ENCODE data around the gene MICAL3.

Gene MICAL3

DNA sequence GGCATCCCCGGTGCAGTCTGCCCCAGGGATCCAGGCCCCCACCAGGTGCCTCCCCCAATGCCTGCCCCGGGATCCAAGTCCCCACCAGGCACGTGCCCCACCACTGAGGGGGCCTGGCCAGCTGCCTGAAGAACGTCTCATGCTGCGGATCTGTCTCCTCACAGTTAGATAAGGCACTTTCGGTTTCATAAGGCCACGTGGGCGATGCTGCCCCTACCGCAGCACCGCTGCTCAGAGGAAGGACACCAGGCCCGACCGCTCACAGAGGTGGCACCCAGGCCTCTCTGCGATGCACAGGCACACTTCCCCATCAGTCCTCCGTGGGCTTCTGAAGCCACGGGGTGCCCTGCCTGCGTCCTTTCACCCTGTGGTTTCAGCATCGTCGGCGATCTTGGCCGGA lies 182.0 kb downstream of the MICAL3 start:
- DNase-seq (ENCODE audit: low spot score), result no peak

DNA sequence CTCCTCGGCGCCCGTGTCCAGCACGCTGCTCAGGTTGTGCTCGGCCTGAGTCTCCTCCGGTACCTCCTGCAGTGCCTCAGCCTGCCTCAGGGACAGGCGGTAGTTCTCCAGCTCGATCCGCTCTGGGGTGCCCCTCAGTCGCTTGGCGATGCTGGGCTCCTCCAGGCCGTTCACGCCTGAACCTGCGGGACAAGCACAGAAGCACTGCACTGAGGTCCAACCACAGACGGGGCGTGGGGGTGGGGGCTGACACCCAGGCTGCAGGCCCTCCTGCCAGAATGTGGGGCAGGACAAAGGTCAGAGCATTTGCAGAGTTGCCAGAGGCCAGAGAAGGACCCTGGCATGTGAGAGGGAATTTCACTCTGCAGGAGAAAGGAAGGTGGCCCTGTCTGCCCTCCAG lies 182.5 kb downstream of the MICAL3 start:
- no peak for DNase-seq (ENCODE audit: low spot score)

DNA sequence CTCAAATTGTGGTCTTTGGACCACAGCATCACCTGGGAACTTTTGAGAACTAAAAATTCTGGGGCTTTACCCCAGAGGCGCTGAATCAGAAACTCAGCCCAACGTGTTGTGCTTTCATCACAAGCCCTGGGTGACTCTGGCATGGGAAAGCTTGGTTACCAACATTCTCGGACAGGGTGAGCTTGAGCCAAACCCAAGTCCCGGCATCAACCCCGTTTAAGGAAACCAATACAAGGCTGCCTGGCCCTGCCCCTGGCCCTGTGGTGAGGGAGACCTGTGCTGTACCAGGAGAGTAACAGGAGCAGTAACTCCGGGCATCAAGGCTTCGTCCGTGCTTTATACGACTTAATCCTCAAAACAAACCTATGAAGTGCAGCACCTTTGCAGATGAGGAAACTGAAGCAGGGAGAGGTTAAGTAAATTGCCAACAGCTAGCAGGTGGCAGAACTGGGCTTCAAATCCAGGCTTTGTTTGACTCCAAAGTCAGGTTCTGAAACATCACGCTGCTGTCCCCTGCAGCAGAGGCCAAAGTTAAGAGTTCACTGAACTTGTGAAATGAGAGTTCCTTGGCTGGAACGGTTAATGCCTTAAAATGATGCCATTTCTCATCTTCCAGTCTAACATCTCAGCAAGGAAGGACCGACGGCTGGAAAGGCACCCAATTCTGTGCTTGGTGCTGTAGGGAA lies 186.0 kb downstream of the MICAL3 start:
- no peak for DNase-seq (ENCODE audit: low spot score)

DNA sequence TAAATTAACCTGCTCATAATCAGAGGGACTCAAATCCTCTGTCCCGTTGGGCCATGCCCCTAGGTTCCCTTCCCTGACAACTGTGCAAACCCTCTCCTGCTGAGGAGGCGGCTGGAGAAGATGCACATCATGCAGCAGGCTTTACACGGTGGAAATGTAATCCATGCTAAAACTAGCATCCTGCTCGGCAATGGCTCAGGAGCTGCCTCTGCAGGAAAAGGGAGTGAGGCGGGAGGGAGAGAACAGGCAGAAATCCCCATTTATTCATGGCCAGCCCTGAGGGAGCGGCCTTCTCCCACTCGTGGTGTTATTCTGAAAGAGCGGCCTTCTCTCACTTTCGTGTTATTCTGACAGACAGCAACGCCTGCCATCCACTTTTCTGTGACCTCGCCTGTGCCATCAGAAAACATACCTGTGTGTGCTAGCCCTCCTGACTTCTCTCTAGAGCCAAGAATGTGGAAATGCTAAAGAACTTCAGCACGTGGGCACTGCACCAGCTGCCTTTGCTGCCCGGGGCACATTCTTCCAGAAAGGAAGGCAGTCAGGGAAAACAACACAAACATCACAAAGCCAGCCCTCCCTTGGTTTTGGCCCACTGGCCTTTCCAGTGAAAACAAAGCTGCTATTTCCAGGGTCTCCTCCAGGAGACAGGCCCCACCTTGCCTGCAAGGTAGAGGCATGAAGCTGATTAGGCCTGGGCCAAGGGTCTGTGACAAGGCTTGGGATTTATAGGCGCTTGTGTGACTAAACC lies 187.2 kb downstream of the MICAL3 start:
- peak; percentile 47 for DNase-seq (ENCODE audit: low spot score)

DNA sequence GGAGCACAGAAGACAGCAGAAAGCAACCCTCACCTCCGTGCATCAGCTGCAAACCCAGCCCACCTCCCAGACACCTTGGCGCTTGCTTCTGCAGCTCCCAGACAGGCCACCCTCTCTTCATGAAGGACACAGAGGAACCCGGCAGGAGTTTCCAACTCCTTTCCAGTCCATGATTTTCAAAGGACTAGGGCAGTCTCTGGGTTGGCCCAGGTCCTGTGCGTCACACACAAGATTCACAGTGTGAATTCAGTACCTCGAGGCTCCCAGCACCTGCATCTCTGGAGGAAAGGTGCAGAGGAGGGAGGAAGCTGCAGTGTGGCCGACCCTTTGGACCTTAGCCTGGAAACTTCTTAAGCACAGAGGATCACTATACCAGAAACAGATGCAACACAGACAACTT lies 189.1 kb downstream of the MICAL3 start:
- no peak for DNase-seq (ENCODE audit: low spot score)

DNA sequence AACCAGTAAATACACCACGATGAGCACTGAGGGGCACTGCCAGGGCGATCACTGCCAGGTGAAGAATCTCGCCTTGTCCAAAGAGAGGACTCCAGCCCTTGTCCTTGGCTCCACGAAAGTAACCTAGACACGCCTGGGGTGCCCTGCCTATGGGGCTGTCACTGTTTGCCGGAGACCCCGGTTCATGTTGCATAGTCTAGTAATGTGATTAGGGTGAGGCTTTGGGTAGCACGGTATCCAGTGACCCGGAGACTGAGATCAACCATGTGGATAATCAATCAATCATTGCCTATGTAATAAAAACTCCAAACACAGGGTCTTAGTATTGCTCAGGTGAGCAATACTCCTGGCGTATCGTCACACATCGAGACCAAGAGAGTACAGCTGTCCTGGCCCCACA lies 190.9 kb downstream of the MICAL3 start:
- DNase-seq (ENCODE audit: low spot score), result no peak

DNA sequence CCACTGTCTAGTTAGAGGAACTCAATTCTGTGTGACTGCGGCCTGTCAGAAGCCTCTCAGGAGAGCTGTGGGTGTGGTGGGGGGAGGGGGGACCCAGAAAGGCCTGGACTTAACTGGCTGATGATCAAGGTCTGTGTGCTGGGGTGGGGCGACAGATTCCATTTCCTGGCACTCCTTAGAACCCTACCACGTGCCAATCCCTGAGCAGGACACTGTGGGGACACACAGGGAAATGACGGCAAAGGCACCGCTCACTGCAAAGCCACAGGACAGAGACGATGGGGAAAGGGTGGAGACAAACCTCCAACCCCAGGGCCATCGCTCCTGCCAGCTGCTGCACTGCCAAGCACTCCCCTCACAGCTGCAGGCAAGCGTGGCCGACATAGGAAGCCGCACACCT lies 191.7 kb downstream of the MICAL3 start:
- no peak for DNase-seq (ENCODE audit: low spot score)

DNA sequence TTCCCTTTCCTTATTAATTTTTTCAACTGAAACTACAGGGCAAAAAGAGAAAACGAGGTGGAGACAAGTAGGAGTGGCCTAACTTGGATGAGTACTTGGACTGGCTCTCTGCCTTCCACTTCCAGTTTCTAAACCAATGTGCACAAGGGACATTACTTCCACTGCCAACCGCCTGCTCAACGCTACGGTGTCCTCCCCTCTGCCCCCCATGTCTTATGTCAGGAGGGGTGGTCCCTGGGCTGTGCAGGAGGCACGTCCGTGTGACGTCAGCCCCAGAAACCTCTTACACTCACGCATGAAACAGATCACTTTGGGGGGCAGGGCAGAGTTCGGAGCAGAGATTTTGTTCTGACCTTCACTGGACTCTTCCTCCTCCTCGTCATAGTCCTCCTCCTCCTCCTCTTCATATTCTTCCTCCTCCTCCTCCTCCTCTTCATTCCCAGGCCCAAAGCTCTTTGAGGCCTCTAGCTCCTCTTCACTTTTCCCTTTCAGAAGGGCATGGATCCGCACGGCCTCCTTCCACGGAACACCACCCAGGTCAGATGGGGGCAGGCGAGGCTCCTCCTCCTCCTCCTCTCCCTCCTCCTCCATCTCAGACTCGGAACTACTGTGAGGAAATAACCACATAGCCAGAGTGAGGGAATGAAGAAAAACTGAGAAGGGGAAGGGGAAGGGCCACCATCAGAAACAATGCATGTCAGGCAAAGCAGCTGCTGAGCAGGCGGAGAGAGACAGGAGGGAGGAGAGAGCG lies 192.7 kb downstream of the MICAL3 start:
- no peak for DNase-seq (ENCODE audit: low spot score)

DNA sequence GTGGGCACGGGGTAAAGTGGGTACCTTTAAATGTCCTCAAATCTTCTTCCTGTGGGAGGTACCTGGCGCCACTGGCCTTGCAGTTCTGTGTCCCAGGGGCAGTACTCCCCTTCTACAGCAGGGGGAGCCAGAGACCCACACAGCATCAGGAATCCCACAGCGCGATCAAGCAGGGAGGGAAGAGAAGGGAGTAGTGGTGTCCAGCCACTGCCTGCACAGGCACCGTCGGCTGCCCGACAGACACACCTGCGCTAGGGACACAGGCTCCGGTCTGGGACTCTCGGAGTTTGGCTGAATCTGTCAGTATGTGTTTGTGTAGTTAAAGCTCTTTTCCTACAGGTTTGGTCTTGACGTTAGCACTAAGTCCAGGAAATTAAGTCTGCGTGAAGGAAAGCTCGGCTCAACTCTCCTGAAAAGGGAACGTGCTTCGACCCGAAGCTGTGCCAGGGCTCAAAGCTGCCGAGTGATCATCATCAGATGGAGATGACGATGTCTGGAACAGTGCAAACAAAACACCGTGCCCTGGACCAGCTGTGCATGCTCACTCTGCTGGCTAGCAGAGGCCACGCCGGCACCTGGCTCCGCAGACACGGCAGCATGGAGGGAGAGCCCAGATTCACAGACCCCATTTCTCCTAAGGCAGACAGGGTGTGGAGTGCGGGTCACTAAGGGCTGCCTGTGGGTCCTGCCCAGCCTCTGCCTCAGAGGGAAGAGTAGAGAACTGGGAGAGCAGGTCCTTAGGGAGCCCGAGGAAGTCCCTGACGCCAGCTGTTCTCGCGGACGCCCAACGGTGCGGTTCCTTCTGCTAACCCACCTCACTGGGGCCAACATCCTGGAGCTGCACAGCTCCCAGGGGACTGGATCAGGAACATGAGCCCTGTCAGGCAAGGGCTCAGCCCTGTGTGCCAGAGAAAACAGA lies 194.1 kb downstream of the MICAL3 start:
- DNase-seq (ENCODE audit: low spot score), result peak; percentile 92

DNA sequence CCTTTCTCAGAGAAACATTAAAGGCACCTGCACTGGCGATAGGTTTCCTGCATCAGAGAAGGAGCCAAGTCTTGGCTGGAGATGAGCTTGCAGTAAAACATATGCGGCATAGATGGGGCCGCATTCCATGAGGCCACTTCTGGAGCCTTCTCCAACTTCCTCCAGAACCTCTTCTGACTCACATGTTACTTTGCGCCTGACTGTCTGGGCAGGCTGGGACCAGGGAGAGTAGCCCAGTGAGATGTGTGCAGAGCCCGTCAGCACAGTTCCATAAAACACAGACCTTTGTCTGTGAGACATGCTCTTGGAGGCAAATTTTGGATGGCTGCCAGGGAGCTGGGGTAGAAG lies 194.7 kb downstream of the MICAL3 start:
- DNase-seq (ENCODE audit: low spot score), result no peak

DNA sequence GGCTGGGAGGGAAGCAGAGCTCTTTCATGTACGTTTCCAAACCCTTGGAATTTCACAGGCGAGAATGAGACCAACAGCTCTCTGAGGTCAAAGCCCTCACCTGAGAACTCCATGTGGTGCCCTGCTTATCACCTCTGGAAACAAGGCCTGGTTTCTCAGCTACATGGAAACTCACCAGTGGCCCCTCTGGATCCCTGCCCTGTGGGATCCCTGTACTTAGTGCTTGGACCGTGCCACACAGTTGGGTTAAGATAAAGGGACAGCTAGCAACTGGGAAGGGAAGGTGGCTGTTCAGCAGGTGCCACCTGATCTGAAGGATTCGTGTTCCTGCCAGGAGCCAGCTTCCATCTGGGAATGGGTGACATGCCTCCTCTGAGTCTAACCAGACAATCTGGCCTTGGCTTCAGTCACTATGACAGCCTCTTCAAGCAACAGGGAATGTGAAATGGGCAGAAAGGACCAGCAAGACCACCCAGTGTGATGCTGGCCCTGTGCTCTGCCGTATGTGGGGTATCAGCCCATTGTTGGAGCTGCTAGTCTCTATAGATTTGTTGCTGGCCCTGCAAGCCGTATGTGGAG lies 195.8 kb downstream of the MICAL3 start:
- DNase-seq (ENCODE audit: low spot score), result no peak

DNA sequence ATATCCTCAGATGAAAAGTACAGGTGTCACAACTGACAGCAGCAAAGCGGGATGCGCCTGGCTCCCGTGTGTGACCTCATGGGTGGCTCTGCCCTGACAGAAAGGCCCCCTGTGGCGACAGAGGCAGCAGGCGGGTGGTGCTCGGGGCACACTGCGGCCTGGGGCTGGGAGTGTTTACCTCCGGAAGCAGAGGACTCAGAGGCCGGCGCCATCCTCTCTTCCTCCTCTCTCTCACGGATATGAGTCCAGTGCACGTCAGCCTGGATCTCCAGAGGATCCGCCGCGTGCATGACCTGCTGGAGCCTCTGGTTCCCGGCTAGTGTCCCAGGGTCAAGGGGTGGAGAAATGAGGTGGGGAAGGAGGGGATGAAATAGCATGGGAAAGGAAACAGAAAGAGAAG lies 196.9 kb downstream of the MICAL3 start:
- no peak for DNase-seq (ENCODE audit: low spot score)

DNA sequence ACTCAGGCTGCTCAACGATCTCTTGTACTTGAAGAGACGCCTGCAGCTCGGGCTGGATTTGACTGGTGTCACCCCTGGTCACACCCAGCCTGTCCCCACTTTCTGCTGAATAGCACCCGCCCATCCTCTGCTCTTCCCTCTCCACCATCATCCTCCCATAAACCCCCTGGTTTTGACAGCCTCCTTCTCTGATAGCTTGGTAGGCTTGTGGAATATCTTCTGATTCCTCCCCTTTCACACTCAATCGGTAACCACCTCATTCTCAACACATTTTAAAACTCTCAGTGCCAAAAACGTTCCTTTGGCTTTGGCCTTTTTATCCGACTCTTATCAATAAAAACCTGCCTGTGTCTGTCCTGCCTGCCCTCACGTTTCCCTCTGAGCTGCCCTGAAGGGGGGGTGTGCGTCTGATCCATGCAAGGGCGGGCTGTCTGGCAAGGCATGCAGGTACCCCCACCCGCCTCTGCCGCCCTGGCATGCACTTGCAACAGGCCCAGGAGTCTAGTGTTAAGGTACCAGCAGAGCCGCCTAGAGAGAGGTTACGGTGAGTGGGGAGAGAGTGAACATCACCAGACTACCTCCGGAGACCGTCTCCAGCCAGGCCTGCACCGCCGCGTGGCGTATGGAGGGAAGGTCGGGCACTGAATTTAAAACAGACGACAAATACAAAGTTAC lies 198.3 kb downstream of the MICAL3 start:
- DNase-seq (ENCODE audit: low spot score), result no peak

DNA sequence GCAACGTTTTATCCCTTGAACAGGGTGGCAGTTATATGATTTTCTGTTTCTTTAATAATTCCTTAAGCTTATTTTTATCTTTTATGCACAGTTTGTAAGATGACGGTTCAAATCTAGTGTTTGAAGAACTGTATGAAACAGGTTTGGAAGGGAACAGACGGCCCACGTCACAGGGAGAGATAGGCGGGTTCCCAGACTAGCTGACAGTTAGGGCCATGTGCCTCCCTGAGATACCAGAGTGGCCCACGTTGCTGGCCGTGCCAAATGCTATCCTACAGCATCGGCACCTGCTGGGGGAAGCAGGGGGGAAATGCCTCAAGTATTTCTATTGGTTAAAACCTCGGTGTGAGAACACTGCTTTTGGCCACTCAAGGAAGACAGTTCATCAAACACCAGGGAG lies 199.9 kb downstream of the MICAL3 start:
- peak; percentile 54 for DNase-seq (ENCODE audit: low spot score)

DNA sequence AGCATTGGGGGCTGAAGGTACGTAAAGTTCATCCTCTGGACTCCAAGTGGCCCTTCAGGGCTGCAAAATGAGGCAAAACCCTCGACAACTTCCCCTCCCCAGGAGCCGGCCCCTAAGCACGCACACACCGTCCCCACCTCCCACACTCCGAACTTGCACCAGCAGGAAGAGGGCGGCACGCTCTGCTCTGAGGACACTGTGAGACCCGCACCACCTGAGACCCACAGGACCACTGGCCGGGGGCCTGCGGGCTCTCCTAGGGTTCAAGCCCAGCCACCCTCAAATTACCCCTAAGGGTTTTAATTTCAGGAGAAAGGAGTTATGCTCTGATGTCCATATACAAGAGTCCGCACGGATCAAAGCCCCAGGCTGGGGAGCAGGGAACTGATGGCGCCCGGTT lies 200.4 kb downstream of the MICAL3 start:
- no peak for DNase-seq (ENCODE audit: low spot score)

DNA sequence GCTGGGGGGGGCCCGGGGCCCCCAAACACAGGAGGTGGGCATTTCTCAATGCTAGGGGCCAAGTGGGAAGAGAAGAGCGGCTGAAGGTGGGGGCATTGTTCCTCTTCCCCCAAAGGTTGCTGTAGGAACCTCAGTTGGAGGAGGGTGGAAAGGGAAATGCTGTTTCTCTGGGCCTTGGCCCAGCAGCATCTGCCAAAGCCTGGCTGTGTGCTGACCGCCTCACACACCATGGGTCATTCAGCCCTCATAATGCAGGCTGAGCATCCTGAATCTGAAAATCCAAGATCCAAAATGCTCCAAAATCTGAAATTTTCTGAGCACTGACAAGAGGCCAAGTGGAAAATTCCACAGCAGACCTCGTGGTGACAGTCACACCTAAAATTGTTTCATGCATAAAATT lies 201.1 kb downstream of the MICAL3 start:
- DNase-seq (ENCODE audit: low spot score), result peak; percentile 47

DNA sequence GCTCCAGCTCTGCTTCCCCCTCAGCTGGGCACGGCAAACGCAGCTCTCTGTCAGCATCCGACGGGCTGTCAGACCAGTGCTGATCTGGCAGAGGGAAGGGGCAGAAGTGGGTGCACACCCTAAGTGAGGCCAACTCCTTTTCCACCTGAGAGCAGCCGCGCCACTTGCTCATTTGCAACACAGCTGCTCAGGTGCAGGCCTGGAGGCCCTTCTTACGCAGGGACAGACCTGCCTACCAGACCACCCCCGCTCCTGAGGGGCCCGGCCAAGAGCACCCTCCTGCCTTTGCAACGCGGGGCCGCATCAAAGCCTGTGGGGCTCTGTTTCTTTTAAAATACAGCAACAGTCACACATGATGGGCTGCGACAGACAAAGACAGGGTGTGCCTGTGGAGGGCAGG lies 202.3 kb downstream of the MICAL3 start:
- no peak for DNase-seq (ENCODE audit: low spot score)

DNA sequence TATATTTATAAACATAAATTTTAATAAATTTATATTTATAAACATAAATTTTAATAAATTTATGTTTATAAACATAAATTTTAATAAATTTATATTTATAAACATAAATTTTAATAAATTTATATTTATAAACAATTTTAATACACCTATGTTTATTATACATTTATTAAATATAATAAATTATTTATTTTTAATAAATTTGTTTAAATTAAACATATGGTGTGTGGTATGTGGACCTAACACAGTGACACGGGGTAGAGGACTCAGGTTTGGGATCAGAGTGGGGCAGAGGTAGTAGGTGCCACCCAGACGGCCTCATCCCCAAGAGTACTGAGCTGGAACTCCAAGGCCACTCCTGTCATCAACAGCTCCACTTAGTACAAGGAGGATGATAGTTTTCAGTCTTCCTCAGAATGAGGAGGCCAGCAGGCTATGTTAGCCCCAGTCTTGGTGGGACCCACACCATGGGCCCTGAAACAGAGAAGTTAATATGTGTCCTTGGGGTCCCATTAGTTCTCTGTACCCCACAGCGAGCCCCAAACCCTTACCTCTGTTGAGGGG lies 203.4 kb downstream of the MICAL3 start:
- no peak for DNase-seq (ENCODE audit: low spot score)

DNA sequence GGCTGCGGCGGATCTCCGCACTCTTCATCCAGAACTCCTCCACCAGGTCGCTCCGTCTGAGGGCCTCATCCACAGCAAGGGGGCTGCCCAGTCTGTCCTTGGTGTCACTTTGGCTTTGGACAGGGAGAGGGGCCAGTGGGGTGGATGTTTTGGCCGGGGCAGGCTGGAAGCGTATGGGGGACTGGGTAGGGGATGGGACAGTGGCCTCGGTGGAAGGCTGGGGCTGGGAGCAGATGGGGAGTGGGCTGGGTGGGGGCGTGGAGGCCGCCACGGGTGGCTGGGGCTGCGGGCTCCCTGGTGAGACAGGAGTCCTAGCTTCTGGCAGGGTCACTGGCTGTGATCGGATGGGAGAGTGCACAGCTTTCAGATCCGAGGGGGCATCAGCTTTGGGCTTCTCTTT lies 205.7 kb downstream of the MICAL3 start:
- no peak for DNase-seq (ENCODE audit: low spot score)

DNA sequence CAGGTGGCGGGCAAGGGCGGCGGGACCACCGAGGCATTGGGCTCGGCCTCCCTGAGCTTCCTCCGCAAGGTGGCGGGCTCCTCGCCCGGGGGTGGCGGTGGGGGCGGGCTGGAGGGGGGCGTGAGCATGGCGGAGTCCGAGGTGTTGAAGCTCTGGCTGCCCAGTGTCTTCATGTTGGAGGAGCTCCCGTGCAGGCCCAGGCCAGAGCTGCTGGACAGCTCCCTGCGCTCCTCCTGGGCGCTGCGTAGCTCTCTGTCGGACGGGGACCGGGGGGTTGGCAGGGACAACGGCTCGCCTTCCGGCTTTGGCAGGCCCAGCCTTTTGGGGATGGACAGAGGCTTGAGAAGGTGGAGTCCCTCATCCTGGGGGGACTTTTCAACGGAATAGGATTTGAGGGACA lies 206.2 kb downstream of the MICAL3 start:
- no peak for DNase-seq (ENCODE audit: low spot score)

DNA sequence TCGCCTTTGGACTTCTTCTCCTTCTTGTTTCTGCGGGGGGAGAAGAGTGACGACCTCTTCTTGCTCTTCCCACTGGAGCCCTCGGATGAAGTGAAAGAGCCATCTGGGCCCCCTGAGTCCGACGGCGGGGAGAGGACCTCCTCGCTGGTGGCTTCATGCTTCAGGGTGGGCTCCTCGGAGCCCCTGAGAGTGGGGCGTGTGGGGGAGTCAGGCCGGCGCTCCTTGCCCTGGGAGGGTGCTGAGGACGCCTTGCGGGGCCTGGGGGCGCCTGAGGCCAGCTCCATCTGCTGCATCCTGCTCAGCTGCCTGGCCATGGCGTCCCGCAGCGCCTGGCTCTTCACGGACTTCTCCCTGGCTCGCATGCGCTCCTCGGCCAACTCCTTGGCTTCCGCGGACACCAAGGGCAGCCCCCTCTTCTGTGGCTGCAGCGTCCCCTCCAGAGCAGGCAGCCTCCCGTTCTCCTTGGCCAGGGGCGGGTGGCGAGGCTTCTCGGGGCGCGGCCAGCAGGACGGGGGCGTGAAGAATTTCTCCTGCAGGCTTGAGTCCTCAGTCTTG lies 206.8 kb downstream of the MICAL3 start:
- DNase-seq (ENCODE audit: low spot score), result no peak

Data from Ammon's horn (tissue), 1 donor.